CD4-positive, alpha-beta T cell treated with Interleukin-15 for 1 hour (primary cell): ENCODE results near the gene ME3.
"Not testable (repeated sequence)": the region's sequence is repeated elsewhere in the genome, so short reads cannot be mapped to it uniquely, and the experiment has no call there.

Source experiments
- DNase-seq: peaks from one replicate; pipeline ENCODE4 v3.0.0-alpha.2; 2020

ME3 gene

GRCh38 chr11:86660736-86661135 lies 11.7 kb downstream of the ME3 start:
- DNase-seq, result no peak

- no peak for DNase-seq
Measured at GRCh38 chr11:86660088-86660487, 12.3 kb downstream of the ME3 start.

- DNase-seq, result no peak
Measured at GRCh38 chr11:86658534-86658933, 13.9 kb downstream of the ME3 start.

- DNase-seq, result not testable (repeated sequence)
Measured at GRCh38 chr11:86645212-86645611, 27.2 kb downstream of the ME3 start.

GRCh38 chr11:86644291-86644690 lies 28.1 kb downstream of the ME3 start:
- DNase-seq, result no peak

GRCh38 chr11:86641537-86642261 lies 30.7 kb downstream of the ME3 start:
- no peak for DNase-seq

- DNase-seq, result no peak
Measured at GRCh38 chr11:86639137-86639536, 33.3 kb downstream of the ME3 start.

- DNase-seq, result no peak
Measured at GRCh38 chr11:86638673-86639072, 33.7 kb downstream of the ME3 start.

GRCh38 chr11:86637988-86638387 lies 34.4 kb downstream of the ME3 start:
- no peak for DNase-seq

GRCh38 chr11:86636275-86636674 lies 36.1 kb downstream of the ME3 start:
- no peak for DNase-seq

- no peak for DNase-seq
Measured at GRCh38 chr11:86632499-86633269, 39.7 kb downstream of the ME3 start.

GRCh38 chr11:86630229-86630981 lies 42.0 kb downstream of the ME3 start:
- no peak for DNase-seq

GRCh38 chr11:86629045-86629706 lies 43.2 kb downstream of the ME3 start:
- DNase-seq, result no peak

GRCh38 chr11:86627776-86628455 lies 44.5 kb downstream of the ME3 start:
- no peak for DNase-seq

GRCh38 chr11:86625981-86626380 lies 46.4 kb downstream of the ME3 start:
- no peak for DNase-seq

- DNase-seq, result no peak
Measured at GRCh38 chr11:86625544-86625943, 46.9 kb downstream of the ME3 start.

- DNase-seq, result no peak
Measured at GRCh38 chr11:86624366-86624765, 48.0 kb downstream of the ME3 start.

- DNase-seq, result no peak
Measured at GRCh38 chr11:86623736-86624135, 48.7 kb downstream of the ME3 start.

GRCh38 chr11:86623041-86623621 lies 49.3 kb downstream of the ME3 start:
- no peak for DNase-seq

GRCh38 chr11:86621854-86622253 lies 50.6 kb downstream of the ME3 start:
- DNase-seq, result no peak

- no peak for DNase-seq
Measured at GRCh38 chr11:86620891-86621521, 51.4 kb downstream of the ME3 start.

- not testable (repeated sequence) for DNase-seq
Measured at GRCh38 chr11:86619428-86619827, 53.0 kb downstream of the ME3 start.
